Tibial nerve (tissue), 3 donors: ENCODE data around the gene MEOX1.

Source experiments
- CTCF ChIP-seq, 5 experiments: fragments of 200-600 bp in 3 of 5; fragments of 450-650 bp in 2 of 5; sonication (generic) in 3 of 5; IDR thresholded peaks; one replicate each; pipeline ENCODE4 v1.5.1; 2016 to 2019; ENCODE audit warnings: antibody characterized with exemption in 5 of 5, mild to moderate bottlenecking in 3 of 5, moderate library complexity in 2 of 5
- POLR2A ChIP-seq, 2 donors: fragments of 450-650 bp; IDR thresholded peaks; one replicate each; pipeline ENCODE4 v1.6.1; 2017; ENCODE audit warnings: antibody characterized with exemption in 2 of 2, mild to moderate bottlenecking in 2 of 2, moderate library complexity in 2 of 2

- TF ChIP-seq POLR2A (IDR thresholded peaks at IDR 0.05), result no peak
- no peak for TF ChIP-seq CTCF (IDR thresholded peaks at IDR 0.05)
These were observed 18.2 kb upstream of the MEOX1 start for GRCh38 chr17:43679911-43680310.
